ENCODE results near the gene TPO. TPM values are rescaled to one million over a fixed set of nuclear protein-coding genes. Genes with fewer than 3 reads are reported as not detected.

Gene TPO
- total RNA-seq, result 10 to 100 TPM in 3 of 4 donors, 1 to 10 TPM in 1; 7.2 to 32.6 (median 16.6) TPM

- no peak for DNase-seq (ENCODE audit: low spot score in 2 of 2)
- TF ChIP-seq POLR2A (IDR thresholded peaks at IDR 0.05) (no peak), CTCF (IDR thresholded peaks at IDR 0.05) (no peak), EP300 (IDR thresholded peaks at IDR 0.05) (no peak)
- Histone ChIP-seq H3K36me3 (no peaks in the 10 kb centered on the region), H3K27ac (no peak within 1 kb of the TSS), H3K4me1 (no peaks in the 10 kb centered on the region), H3K4me3 (no peak within 1 kb of the TSS), H3K9me3 (no peaks in the 10 kb centered on the region), H3K27me3 (no peaks in the 10 kb centered on the region)
- WGBS, 2 donors, result 76 to 78% methylated on average over 15 of the region's 15 CpGs
These were observed at the start of gene TPO for GRCh38 chr2:1413156-1413710. TPO (plus strand) TSS chr2:1413463; CDS start chr2:1414409, 946 bp downstream.

- H3K27ac ChIP-seq, result peak overlapping the region in 1 of 4 donors; percentile 73
- no peaks in the 10 kb centered on the region for H3K36me3 ChIP-seq
- 29 to 32% methylated on average over 15 to 20 of the region's 20 CpGs for WGBS, 2 donors
- H3K4me3 ChIP-seq, result peak overlapping the region in 1 of 4 donors; percentile 15
- no peaks in the 10 kb centered on the region for H3K9me3 ChIP-seq
- DNase-seq (ENCODE audit: low spot score in 2 of 2), result peak; percentile 62 to 64
- peaks cover 0 to 30% (median 0%) of the 10 kb centered on the region in 4 donors for H3K4me1 ChIP-seq
- no peak for TF ChIP-seq POLR2A (IDR thresholded peaks at IDR 0.05)
- no peak for TF ChIP-seq CTCF (IDR thresholded peaks at IDR 0.05)
- TF ChIP-seq EP300 (IDR thresholded peaks at IDR 0.05), result peak in 1 of 2 donors; percentile 69
- H3K27me3 ChIP-seq, result no peaks in the 10 kb centered on the region
These were observed 46.6 kb upstream of the TPO start for GRCh38 chr2:1366546-1367134.

GRCh38 chr2:1367601-1368000 is 45.7 kb upstream of the TPO start:
- no peaks in the 10 kb centered on the region for H3K36me3 ChIP-seq
- H3K4me1 ChIP-seq, result peaks cover 0 to 30% (median 0%) of the 10 kb centered on the region in 4 donors
- no peak for DNase-seq (ENCODE audit: low spot score in 2 of 2)
- H3K4me3 ChIP-seq, result no peak overlapping the region
- H3K9me3 ChIP-seq, result no peaks in the 10 kb centered on the region
- 52 to 57% methylated on average over 9 of the region's 9 CpGs for WGBS, 2 donors
- TF ChIP-seq CTCF (IDR thresholded peaks at IDR 0.05) (no peak), POLR2A (IDR thresholded peaks at IDR 0.05) (no peak), EP300 (IDR thresholded peaks at IDR 0.05) (no peak)
- H3K27me3 ChIP-seq, result no peaks in the 10 kb centered on the region
- H3K27ac ChIP-seq, result peak overlapping the region in 1 of 4 donors; percentile 73

- 81 to 90% methylated on average over 10 of the region's 10 CpGs for WGBS, 2 donors
- H3K4me1 ChIP-seq, result peaks cover 0 to 30% (median 0%) of the 10 kb centered on the region in 4 donors
- H3K4me3 ChIP-seq, result no peak overlapping the region
- no peak for TF ChIP-seq CTCF (IDR thresholded peaks at IDR 0.05)
- TF ChIP-seq EP300 (IDR thresholded peaks at IDR 0.05), result no peak
- no peak for TF ChIP-seq POLR2A (IDR thresholded peaks at IDR 0.05)
- H3K27ac ChIP-seq, result no peak overlapping the region
- no peaks in the 10 kb centered on the region for H3K36me3 ChIP-seq
- H3K27me3 ChIP-seq, result no peaks in the 10 kb centered on the region
- H3K9me3 ChIP-seq, result no peaks in the 10 kb centered on the region
- no peak for DNase-seq (ENCODE audit: low spot score in 2 of 2)
These were observed 43.4 kb upstream of the TPO start for GRCh38 chr2:1369905-1370304.

GRCh38 chr2:1370461-1370860 is 42.8 kb upstream of the TPO start:
- Histone ChIP-seq H3K4me3 (no peak overlapping the region), H3K27ac (no peak overlapping the region), H3K9me3 (no peaks in the 10 kb centered on the region), H3K36me3 (no peaks in the 10 kb centered on the region), H3K4me1 (peaks cover 0 to 29% (median 0%) of the 10 kb centered on the region in 4 donors), H3K27me3 (no peaks in the 10 kb centered on the region)
- WGBS, 2 donors, result 21 to 24% methylated on average over 4 of the region's 4 CpGs
- DNase-seq (ENCODE audit: low spot score in 2 of 2), result no peak
- TF ChIP-seq EP300 (IDR thresholded peaks at IDR 0.05) (no peak), POLR2A (IDR thresholded peaks at IDR 0.05) (no peak), CTCF (IDR thresholded peaks at IDR 0.05) (no peak)
